HFFc6 (cell line): ENCODE measurements around the gene QRICH2. TPM values are rescaled to one million over a fixed set of nuclear protein-coding genes. Genes with fewer than 3 reads are reported as not detected.

Experiments
- DNase-seq: peaks from one replicate; pipeline ENCODE4 v3.0.0-alpha.2; 2018
- H3K27ac Mint-ChIP-seq: 2 replicates; pipeline ENCODE4 v1.8.0; 2020; ENCODE audit warnings: mild to moderate bottlenecking, mixed read lengths
- H3K27me3 Mint-ChIP-seq: 2 replicates; pipeline ENCODE4 v1.8.0; 2021; ENCODE audit warnings: mild to moderate bottlenecking, moderate library complexity, mixed read lengths; ENCODE audit not compliant: insufficient read depth
- H3K36me3 Mint-ChIP-seq: 2 replicates; pipeline ENCODE4 v1.8.0; 2021; ENCODE audit warnings: low read depth, mixed read lengths
- H3K4me1 Mint-ChIP-seq: 2 replicates; pipeline ENCODE4 v1.8.0; 2020; ENCODE audit warnings: low read depth, mixed read lengths
- H3K4me3 Mint-ChIP-seq: 2 replicates; pipeline ENCODE4 v1.8.0; 2020; ENCODE audit warnings: mild to moderate bottlenecking, moderate library complexity, mixed read lengths
- H3K9me3 Mint-ChIP-seq: 2 replicates; pipeline ENCODE4 v1.8.0; 2020; ENCODE audit warnings: mild to moderate bottlenecking, mixed read lengths
- total RNA-seq, 6 experiments: library from RNA; stranded (reverse); fragmentation: NEBNext Ultra II Directional; extraction: Animal tissue kit (Norgen Biotek cat#: 25700); gene quantifications; 2 replicates in 1 of 6; 3 replicates in 5 of 6; pipeline ENCODE4 v1.2.3, GENCODE V29; 2021
- TF ChIP-seq, protein P1 (sequence below): fragments of 200-600 bp; sonication (generic); IDR thresholded peaks from 2 replicates; pipeline ENCODE4 v1.5.0; 2021; ENCODE audit warnings: antibody characterized with exemption, mild to moderate bottlenecking

The QRICH2 gene
- total RNA-seq, 6 experiments from 2014 or later: 1.2 to 2.3 (median 1.4) TPM

DNA sequence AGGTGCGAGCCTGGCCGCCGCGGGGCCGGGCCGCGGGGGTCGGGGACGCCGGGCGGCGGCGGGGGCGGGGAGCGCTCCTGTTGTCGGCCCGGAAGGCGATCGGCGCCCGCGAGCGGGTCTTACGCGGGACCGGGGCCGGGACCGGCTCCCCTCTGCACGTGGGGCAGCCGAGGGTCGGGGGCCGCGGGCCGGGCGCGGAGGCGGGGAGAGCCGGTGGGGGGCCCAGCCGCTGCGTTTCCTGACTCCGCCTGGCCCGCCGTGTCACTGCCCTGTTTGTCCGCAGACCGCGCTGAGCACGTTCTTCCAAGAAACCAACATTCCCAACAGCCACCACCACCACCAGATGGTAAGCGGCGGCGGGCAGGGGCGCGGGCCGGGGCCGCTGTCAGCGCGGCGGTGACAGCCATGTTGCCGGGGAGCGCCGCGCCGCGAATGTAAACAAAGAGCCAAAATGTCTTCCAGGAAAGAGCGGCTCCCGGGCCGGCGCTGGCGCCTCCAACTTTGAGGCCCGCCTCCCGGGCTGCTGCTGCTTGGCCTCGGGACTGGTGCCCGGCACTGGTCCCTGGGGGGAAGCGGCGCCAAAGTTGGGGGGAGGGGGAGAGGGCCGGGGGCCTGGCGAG lies 42.3 kb downstream of the QRICH2 start:
- H3K4me1 Mint-ChIP-seq: peaks cover 47% of the 10 kb centered on the region
- H3K36me3 Mint-ChIP-seq: 0 out of 2 replicates have a peak, but pooled peaks cover 4% of the 10 kb centered on the region
- TF ChIP-seq, protein P1, sequence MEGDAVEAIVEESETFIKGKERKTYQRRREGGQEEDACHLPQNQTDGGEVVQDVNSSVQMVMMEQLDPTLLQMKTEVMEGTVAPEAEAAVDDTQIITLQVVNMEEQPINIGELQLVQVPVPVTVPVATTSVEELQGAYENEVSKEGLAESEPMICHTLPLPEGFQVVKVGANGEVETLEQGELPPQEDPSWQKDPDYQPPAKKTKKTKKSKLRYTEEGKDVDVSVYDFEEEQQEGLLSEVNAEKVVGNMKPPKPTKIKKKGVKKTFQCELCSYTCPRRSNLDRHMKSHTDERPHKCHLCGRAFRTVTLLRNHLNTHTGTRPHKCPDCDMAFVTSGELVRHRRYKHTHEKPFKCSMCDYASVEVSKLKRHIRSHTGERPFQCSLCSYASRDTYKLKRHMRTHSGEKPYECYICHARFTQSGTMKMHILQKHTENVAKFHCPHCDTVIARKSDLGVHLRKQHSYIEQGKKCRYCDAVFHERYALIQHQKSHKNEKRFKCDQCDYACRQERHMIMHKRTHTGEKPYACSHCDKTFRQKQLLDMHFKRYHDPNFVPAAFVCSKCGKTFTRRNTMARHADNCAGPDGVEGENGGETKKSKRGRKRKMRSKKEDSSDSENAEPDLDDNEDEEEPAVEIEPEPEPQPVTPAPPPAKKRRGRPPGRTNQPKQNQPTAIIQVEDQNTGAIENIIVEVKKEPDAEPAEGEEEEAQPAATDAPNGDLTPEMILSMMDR: no peak
- no peaks in the 10 kb centered on the region for H3K9me3 Mint-ChIP-seq
- no peaks in the 10 kb centered on the region; the same call in 1 of the 2 replicates for H3K27me3 Mint-ChIP-seq
- H3K27ac Mint-ChIP-seq: peak overlapping the region; percentile 88
- peak; percentile 31 for DNase-seq
- peak overlapping the region; percentile 90 for H3K4me3 Mint-ChIP-seq

DNA sequence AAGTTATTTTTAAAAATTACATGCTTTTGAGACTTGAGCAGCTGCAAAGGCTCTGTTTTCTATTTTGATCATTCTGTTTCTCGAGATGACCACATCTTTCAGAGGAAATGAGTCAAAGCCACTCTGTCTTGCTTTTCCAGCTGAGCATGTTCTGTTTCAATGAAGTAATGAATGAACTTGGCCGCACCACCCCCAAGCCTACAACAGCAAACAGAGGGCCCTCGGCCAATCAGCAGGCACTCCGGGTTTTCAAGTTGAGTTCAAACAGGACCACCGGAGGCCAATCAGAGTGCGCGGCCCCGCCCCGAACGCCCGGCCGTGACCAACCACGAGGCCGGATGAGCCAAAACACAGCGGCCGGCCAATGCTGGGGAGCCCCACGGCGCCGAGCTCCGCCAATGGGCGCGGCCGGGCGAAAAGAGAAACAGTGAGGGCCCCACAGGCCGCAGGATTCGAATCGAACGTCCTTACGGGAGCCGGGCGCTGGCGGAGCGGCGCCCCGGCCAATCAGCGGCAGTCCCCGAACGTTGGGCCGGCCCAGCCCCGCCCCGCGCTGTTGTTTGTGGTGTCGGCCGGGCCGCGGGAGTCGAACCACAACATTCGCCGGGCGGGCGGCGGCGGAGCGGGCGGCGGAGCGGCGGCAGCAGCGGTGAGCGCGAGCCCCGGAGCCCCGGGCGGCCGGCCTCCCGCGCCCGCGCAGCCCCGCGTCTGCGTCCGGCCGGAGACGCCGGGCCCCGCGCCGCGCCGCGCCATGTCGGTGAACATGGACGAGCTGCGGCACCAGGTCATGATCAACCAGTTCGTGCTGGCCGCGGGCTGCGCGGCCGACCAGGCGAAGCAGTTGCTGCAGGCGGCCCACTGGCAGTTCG lies 43.1 kb downstream of the QRICH2 start, which contains the start of gene UBALD2:
Gene UBALD2, plus strand, starts transcription at position 594 of the 869 bp plus-strand sequence. Its CDS starts 158 bp downstream, at position 752.
- peak; percentile 100 for DNase-seq
- H3K9me3 Mint-ChIP-seq: no peaks in the 10 kb centered on the region
- H3K4me3 Mint-ChIP-seq: peak within 1 kb of the TSS; percentile 90
- peak within 1 kb of the TSS; percentile 93 for H3K27ac Mint-ChIP-seq
- 0 out of 2 replicates have a peak, but pooled peaks cover 4% of the 10 kb centered on the region for H3K36me3 Mint-ChIP-seq
- peaks cover 47% of the 10 kb centered on the region for H3K4me1 Mint-ChIP-seq
- TF ChIP-seq, protein P1: no peak
- no peaks in the 10 kb centered on the region; the same call in 1 of the 2 replicates for H3K27me3 Mint-ChIP-seq

DNA sequence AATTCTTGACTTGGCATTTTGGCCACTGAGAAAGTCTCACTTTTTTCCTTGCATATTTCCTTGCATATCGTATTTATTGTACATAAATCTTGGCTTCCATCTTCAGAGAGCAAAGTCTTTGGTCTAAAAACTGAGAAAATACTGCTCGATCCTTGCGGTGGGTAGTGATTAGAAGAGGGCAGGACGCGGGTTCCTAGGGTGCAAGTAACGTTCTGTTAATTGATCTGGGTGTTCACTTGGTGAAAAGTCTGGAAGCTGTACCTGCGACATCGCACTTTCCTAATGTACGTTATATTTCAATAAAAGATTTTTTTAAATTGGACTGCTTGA lies 43.7 kb downstream of the QRICH2 start:
- no peaks in the 10 kb centered on the region for H3K9me3 Mint-ChIP-seq

DNA sequence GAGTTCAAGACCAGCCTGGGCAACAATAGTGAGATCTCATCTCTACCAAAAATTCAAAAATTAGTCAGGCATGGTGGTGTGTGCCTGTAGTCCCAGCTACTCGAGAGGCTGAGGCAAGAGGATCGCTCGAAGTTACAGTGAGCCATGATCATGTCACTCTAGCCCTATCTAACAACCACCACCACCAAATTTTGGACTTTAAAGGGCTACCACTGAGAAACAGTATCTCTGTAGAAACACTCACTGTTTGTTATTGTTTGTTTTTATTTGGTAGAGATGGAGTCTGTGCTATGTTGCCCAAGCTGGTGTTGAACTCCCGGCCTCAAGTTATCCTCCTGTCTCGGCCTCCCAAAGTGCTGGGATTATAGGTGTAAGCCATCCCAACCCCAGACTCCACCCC lies 44.2 kb downstream of the QRICH2 start:
- 0 out of 2 replicates have a peak, but pooled peaks cover 4% of the 10 kb centered on the region for H3K36me3 Mint-ChIP-seq
- no peaks in the 10 kb centered on the region for H3K9me3 Mint-ChIP-seq
- no peaks in the 10 kb centered on the region; the same call in 1 of the 2 replicates for H3K27me3 Mint-ChIP-seq
- H3K4me3 Mint-ChIP-seq: peak overlapping the region; percentile 85
- peaks cover 47% of the 10 kb centered on the region for H3K4me1 Mint-ChIP-seq
- TF ChIP-seq, protein P1: no peak
- H3K27ac Mint-ChIP-seq: peak overlapping the region; percentile 93
- DNase-seq: no peak

More for the DNA sequence above, 43.7 kb downstream of the QRICH2 start:
- Mint-ChIP-seq H3K4me1 (peaks cover 50% of the 10 kb centered on the region), H3K27ac (peak overlapping the region; percentile 93), H3K36me3 (0 out of 2 replicates have a peak, but pooled peaks cover 4% of the 10 kb centered on the region), H3K27me3 (no peaks in the 10 kb centered on the region; the same call in 1 of the 2 replicates), H3K4me3 (peak overlapping the region; percentile 85)
- TF ChIP-seq, protein P1: no peak
- no peak for DNase-seq

DNA sequence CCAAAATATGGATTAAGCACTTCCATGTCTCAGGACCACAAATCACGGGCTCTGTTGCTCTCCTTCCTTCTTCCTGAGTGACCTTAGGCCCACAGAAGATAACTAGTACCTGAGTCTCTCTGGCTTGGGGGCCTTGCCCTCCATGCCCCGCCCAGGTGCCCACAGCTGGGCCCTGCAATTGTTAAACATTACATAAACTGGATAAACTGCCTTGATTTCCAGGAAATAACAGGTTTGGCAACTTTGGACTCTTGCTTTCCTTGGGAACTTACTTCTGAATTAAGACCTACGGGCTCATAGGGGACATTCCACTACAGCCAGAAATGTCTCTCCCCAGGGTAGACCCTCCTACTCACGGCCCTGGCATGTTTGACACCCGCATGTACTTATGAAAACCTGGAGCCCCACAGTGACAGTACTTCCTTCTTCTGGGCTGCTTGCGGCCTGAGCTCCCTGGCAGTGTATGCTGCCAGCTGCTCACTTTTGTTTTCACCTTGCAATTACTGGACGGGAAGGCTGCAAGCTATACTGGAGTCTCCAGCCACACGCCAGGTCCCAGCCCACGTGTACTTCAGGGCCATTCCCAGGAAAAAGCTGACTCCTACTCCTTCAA lies 45.2 kb downstream of the QRICH2 start:
- Mint-ChIP-seq H3K27ac (no peak overlapping the region), H3K4me3 (no peak overlapping the region)

More for the DNA sequence above, 45.2 kb downstream of the QRICH2 start:
- no peaks in the 10 kb centered on the region; the same call in 1 of the 2 replicates for H3K27me3 Mint-ChIP-seq
- 0 out of 2 replicates have a peak, but pooled peaks cover 2% of the 10 kb centered on the region for H3K36me3 Mint-ChIP-seq
- no peak for DNase-seq
- peaks cover 36% of the 10 kb centered on the region for H3K4me1 Mint-ChIP-seq
- TF ChIP-seq, protein P1: no peak
- H3K9me3 Mint-ChIP-seq: no peaks in the 10 kb centered on the region
